HG03135 (cell line): Measurements from ENCODE around the gene DISP1.

Experiments used
- ATAC-seq: cut with Tn5 transposase; IDR thresholded peaks from one replicate; pipeline ENCODE4 v1.9.1; 2021; ENCODE audit warnings: mild to moderate bottlenecking, moderate library complexity; ENCODE audit not compliant: unreplicated experiment

DISP1 gene, protein sequence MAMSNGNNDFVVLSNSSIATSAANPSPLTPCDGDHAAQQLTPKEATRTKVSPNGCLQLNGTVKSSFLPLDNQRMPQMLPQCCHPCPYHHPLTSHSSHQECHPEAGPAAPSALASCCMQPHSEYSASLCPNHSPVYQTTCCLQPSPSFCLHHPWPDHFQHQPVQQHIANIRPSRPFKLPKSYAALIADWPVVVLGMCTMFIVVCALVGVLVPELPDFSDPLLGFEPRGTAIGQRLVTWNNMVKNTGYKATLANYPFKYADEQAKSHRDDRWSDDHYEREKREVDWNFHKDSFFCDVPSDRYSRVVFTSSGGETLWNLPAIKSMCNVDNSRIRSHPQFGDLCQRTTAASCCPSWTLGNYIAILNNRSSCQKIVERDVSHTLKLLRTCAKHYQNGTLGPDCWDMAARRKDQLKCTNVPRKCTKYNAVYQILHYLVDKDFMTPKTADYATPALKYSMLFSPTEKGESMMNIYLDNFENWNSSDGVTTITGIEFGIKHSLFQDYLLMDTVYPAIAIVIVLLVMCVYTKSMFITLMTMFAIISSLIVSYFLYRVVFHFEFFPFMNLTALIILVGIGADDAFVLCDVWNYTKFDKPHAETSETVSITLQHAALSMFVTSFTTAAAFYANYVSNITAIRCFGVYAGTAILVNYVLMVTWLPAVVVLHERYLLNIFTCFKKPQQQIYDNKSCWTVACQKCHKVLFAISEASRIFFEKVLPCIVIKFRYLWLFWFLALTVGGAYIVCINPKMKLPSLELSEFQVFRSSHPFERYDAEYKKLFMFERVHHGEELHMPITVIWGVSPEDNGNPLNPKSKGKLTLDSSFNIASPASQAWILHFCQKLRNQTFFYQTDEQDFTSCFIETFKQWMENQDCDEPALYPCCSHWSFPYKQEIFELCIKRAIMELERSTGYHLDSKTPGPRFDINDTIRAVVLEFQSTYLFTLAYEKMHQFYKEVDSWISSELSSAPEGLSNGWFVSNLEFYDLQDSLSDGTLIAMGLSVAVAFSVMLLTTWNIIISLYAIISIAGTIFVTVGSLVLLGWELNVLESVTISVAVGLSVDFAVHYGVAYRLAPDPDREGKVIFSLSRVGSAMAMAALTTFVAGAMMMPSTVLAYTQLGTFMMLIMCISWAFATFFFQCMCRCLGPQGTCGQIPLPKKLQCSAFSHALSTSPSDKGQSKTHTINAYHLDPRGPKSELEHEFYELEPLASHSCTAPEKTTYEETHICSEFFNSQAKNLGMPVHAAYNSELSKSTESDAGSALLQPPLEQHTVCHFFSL (N-terminal part only)

GRCh38 chr1:222814536-222815439 lies at the start of gene DISP1:
Gene DISP1, plus strand, starts transcription at chr1:222815039. Its CDS starts 127,785 bp downstream, at chr1:222942824.
- ATAC-seq: peak; percentile 80

GRCh38 chr1:222767152-222767571 lies 47.7 kb upstream of the DISP1 start:
- ATAC-seq: no peak

- no peak for ATAC-seq
Observed at GRCh38 chr1:222768592-222768991, 46.2 kb upstream of the DISP1 start.

DNA sequence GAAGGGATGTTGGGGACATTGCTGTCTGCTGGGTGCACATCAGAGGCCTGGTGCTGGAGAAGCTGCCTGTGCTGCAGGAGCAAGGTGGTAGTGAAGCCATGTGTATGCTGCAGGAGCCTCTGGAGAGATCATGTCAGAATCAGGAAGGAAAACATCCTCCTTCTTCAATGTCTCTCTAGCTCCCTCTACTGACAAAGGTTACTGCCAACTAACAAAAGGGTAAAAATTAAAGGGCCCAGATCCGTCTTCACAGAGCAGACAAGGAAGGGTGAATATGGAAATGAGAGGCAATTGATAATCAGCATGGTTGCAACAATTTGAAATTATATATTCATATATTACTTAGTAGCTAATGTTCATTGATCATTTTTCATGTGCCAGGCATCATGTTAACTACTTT lies 45.7 kb upstream of the DISP1 start:
- no peak for ATAC-seq

DNA sequence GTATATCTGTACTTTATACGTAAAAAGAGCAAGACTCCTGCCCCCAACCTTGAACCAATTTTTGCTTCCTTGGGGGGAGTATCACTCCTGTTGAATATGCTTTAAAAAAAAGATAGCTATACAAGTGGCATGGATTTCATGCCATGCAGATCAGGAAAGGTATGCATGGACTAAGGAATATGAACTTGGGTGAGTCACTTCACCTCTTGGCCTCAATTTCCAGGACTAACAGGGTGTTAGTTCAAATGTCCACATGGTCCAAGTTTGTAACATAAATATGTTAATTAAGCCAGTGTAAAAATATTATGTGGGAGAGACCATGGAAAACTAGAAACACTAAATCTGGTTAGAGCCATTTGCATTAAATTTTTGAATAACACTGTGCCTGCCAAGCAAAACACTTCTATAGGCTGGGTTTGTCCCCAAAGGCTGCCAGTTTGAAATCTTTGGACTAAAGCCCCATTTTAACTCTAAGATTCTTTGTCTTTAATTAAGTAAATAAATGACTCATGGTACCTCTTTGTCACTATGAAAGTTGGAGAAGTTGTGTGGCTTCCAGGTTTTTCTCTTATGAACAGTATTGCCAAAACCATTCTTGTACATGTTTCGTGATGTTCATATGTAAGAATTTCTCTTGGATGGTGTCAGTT lies 44.7 kb upstream of the DISP1 start:
- no peak for ATAC-seq

GRCh38 chr1:222772996-222773379 lies 41.9 kb upstream of the DISP1 start:
- ATAC-seq: peak; percentile 79

DNA sequence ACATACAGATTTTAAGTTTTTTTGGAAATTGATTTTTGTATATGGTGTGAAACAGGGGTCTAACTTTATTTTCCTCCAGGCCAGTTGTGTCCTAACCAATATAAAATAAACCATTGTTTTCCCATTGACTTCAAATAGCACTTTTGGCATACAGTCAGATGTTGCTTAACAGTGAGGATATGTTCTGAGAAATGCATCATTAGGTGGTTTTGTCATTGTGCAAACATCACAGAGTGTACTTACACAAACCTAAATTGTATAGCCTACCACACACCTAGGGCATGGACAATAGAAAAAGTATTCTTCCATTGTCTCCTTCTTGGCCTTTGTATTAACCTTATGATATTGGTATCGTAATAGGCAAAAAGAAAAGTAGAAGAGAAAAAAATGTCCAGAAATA lies 37.4 kb upstream of the DISP1 start:
- ATAC-seq: no peak

DNA sequence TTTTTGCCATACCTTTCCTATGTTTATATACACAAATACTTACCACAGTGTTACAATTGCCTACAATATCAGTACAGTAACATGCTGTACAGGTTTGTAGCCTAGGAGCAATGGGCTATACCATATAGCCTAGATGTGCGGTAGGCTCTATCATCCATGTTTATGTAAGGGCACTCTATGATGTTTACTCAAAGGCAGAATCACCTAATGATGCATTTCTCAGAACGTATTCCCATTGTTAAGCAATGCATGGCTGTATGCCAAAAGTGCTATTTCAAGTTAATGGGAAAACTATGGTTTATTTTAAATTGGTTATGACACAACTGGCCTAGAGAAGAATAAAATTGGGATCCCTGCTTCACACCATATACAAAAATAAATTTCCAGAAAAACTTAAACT lies 36.9 kb upstream of the DISP1 start:
- ATAC-seq: no peak

DNA sequence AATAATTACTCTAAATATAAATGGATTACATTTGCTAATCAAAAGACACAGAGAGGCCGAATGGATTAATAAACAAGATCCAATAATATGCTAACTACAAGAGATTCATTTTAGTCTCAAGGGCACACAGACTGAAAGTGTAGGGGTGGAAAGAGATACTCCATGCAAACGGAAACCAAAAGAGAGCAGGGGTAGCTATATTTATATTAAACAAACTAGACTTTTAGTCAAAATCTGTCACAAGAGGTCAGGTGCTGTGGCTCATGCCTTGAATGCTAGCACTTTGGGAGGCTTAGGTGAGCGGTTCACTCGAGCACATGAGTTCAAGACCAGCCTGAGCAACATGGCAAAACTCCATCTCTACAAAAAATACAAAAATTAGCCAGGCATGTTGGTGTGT lies 33.6 kb upstream of the DISP1 start:
- peak; percentile 57 for ATAC-seq

- no peak for ATAC-seq
Observed at GRCh38 chr1:222783051-222783450, 31.8 kb upstream of the DISP1 start.

DNA sequence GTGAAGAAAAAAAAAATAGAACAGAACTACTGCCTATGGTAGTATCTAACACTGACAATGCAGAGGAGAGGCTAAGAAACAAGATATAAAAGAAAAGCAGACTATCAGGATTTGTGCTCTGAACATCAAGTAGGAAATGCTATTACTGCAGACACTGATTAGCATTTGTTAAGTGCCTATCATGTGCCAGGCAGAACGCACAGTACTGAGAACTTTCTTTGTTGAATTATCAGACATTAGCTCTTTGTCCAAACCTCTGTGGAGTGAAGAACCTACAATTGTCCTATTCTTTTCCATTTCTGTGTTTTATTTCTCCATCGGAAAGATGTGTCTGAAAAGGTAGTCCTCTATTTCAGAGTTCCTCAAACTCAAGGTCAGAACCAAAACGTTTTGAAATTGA lies 30.5 kb upstream of the DISP1 start:
- ATAC-seq: no peak

DNA sequence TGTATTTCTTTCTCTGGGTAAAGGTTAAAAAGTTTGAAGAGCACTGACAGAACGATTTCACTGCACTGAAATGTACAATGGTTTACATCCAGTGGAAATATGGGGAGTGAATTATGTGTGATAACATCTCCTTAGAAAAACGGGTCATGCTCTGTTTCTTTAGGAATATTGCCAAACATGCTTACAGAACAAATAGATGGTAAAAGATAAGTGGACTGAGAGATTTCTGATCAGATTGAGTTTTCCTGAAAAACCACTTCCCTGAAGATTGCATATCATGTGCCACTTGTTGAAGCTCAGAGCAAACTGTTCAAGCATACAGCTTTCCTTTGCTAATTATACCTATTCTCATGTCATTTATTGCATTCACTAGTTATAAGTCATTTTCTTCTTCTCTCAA lies 29.9 kb upstream of the DISP1 start:
- ATAC-seq: no peak

DNA sequence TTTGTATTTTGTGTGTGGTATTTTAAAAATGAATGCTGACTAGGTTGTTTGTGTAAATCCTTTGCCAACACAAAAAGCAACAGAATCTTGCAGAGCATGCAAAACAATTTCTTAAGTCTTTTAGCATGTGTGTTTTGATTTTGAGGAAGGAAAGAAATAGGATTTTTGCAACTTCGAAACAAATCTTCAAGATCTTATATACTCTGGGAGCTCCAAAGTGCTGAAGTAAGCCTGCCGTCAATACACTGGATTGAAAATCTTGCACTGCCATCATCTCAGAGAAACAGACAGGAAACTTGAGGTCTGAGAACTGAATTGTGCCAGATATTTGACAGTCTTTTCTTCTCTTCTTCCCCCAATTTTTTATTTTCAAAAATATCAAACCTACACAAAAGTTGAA lies 29.3 kb upstream of the DISP1 start:
- ATAC-seq: no peak

- ATAC-seq: no peak
Observed at GRCh38 chr1:222786121-222786520, 28.7 kb upstream of the DISP1 start.

DNA sequence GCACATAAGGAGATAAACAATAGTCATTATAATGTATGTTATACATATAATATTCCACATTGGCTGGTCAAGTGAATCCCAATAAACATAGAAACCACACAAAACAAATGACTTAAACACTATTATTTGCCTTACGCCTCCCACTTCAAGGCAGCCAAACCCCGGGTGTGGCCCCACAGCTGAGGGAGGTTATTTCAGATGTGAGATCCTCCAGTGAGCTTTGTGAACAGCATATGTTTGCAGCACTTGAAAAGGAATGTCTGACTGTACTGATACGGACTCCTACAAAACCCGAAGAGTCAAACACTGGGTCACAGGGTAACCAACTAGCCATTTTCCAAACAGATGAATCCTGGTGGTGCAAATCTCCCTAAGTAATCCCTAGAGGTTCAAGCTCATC lies 27.1 kb upstream of the DISP1 start:
- no peak for ATAC-seq

DNA sequence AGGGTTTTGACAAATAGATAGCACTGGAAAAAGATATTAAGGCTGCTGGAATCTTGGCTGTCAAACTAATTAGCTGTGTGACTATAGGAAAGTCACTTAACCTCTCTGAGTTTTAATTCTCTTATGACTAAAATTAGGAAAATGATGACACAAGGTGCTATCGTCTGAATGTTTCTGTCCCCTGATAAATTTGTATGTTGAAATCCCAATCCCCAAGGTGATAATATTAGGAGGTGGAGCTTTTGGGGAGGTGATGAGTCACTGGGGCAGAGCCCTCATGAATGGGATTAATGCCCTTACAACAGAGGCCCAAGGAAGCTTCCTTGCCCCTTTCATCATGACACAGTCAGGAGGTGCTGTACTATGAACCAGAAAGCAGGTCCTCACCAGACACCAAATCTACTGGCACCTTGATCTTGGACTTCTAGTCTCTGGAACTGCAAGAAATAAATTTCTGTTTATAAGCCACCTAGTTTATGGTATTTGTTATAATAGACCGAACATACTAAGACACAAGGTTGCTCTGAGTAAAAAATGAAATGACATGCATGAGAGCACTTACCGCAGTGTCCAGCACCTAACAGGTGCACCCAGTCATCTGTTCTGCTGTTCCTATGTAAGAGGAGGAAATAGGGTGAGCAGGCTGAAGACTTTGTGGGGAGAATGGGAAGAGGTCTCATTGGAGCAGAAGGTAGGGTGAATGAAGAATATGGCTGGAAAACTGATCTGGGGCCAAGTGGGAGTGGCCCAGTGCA lies 26.3 kb upstream of the DISP1 start:
- no peak for ATAC-seq

DNA sequence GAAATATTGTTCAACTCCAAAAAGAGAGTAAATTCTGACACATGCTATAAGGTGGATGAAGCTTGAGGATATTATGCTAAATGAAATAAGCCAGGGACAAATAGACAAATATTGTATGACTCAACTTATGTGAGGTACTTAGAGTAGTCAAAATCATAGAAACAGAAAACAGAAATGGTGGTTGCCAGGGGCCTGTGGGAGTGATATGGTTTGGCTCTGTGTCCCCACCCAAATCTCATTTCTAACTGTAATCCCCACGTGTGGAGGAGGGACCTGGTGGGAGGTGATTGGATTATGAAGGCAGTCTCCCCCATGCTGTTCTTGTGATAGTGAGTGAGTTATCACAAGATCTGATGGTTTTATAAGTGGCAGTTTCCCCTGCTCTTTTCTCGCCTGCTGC lies 24.7 kb upstream of the DISP1 start:
- no peak for ATAC-seq

DNA sequence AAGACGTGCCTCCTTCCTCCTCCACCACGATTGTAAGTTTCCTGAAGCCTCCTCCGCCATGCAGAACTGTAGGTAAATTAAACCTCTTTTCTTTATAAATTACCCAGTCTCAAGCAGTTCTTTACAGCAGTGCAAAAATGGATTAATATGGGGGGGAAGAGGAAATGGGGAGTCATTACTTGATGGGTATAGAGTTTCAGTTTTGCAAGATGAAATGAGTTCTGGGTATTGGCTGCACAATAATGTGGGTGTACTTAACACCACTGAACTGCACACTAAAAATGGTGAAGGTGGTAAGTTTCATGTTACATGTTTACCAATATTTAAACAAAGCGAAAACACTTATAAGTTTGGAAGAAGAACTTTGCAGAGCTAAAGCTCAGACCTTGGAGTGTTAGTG lies 24.3 kb upstream of the DISP1 start:
- ATAC-seq: no peak
